Measurements from ENCODE around the gene PGBD1. TPM values are rescaled to one million over a fixed set of nuclear protein-coding genes. Genes with fewer than 3 reads are reported as not detected.

The PGBD1 gene
- total and polyA plus RNA-seq, 4 donors: 0.74 to 3.7 (median 0.97) TPM

- Histone ChIP-seq H3K4me3 (ENCODE audit: low read depth in 1 of 3, low read length in 3 of 3) (no peak overlapping the region), H3K36me3 (ENCODE audit: control insufficient read depth in 4 of 4, insufficient read depth in 3 of 4, low read depth in 1 of 4, low read length in 3 of 4) (peaks cover 0 to 5% (median 2%) of the 10 kb centered on the region in 4 donors), H3K9me3 (ENCODE audit: control insufficient read depth in 4 of 4, low read length in 3 of 4) (peaks cover 3 to 11% (median 5%) of the 10 kb centered on the region in 4 donors), H3K27me3 (ENCODE audit: control insufficient read depth in 4 of 4, insufficient read depth in 4 of 4, low read length in 3 of 4) (no peaks in the 10 kb centered on the region), H3K27ac (ENCODE audit: low read depth in 1 of 2, low read length in 2 of 2) (no peak overlapping the region), H3K9ac (ENCODE audit: low read depth in 1 of 2, low read length in 2 of 2) (no peak overlapping the region), H3K4me1 (ENCODE audit: control insufficient read depth in 4 of 4, insufficient read depth in 4 of 4, low read length in 3 of 4) (peaks cover 1 to 14% (median 4%) of the 10 kb centered on the region in 4 donors)
- 97% methylated on average over 2 of the region's 2 CpGs for WGBS
- no peak for TF ChIP-seq HNF4A (conservative IDR thresholded peaks at IDR 0.05)
- TF ChIP-seq MAX (IDR thresholded peaks at IDR 0.05): no peak
- no peak for DNase-seq (ENCODE audit: low spot score)
These were observed 51.7 kb downstream of the PGBD1 start for GRCh38 chr6:28333047-28333446.

- H3K4me1 ChIP-seq (ENCODE audit: control insufficient read depth in 4 of 4, insufficient read depth in 4 of 4, low read length in 3 of 4): peaks cover 1 to 14% (median 4%) of the 10 kb centered on the region in 4 donors
- DNase-seq (ENCODE audit: low spot score): no peak
- H3K36me3 ChIP-seq (ENCODE audit: control insufficient read depth in 4 of 4, insufficient read depth in 3 of 4, low read depth in 1 of 4, low read length in 3 of 4): peaks cover 0 to 5% (median 2%) of the 10 kb centered on the region in 4 donors
- 96% methylated on average over 1 of the region's 1 CpG for WGBS
- no peak overlapping the region for H3K9ac ChIP-seq (ENCODE audit: low read depth in 1 of 2, low read length in 2 of 2)
- TF ChIP-seq HNF4A (conservative IDR thresholded peaks at IDR 0.05): no peak
- TF ChIP-seq SP1 (IDR thresholded peaks at IDR 0.05): no peak
- no peak for TF ChIP-seq CTCF (IDR thresholded peaks at IDR 0.05; ENCODE audit: low read depth, low read length, missing input control)
- TF ChIP-seq NR2F2 (IDR thresholded peaks at IDR 0.05): no peak
- TF ChIP-seq GABPA (IDR thresholded peaks at IDR 0.05 in 1 of 2, conservative IDR thresholded peaks at IDR 0.05 in 1 of 2): no peak
- no peak overlapping the region for H3K4me3 ChIP-seq (ENCODE audit: low read depth in 1 of 3, low read length in 3 of 3)
- no peak overlapping the region for H3K27ac ChIP-seq (ENCODE audit: low read depth in 1 of 2, low read length in 2 of 2)
- H3K9me3 ChIP-seq (ENCODE audit: control insufficient read depth in 4 of 4, low read length in 3 of 4): peaks cover 3 to 11% (median 5%) of the 10 kb centered on the region in 4 donors
- no peaks in the 10 kb centered on the region for H3K27me3 ChIP-seq (ENCODE audit: control insufficient read depth in 4 of 4, insufficient read depth in 4 of 4, low read length in 3 of 4)
These were observed 52.2 kb downstream of the PGBD1 start for GRCh38 chr6:28333599-28334018.

GRCh38 chr6:28334286-28335039 lies 53.1 kb downstream of the PGBD1 start:
- no peak for DNase-seq (ENCODE audit: low spot score)
- TF ChIP-seq YY1 (IDR thresholded peaks at IDR 0.05): no peak
- no peak for TF ChIP-seq CTCF (IDR thresholded peaks at IDR 0.05; ENCODE audit: low read depth, low read length, missing input control)
- TF ChIP-seq REST (IDR thresholded peaks at IDR 0.05): no peak
- no peak for TF ChIP-seq JUND (IDR thresholded peaks at IDR 0.05)
- no peak for TF ChIP-seq SP1 (IDR thresholded peaks at IDR 0.05)
- TF ChIP-seq GABPA (IDR thresholded peaks at IDR 0.05 in 1 of 2, conservative IDR thresholded peaks at IDR 0.05 in 1 of 2): no peak
- no peak for TF ChIP-seq RXRA (IDR thresholded peaks at IDR 0.05)
- TF ChIP-seq ZBTB33 (IDR thresholded peaks at IDR 0.05): no peak
- no peak for TF ChIP-seq RAD21 (IDR thresholded peaks at IDR 0.05)
- TF ChIP-seq TAF1 (conservative IDR thresholded peaks at IDR 0.05): no peak
- TF ChIP-seq HNF4A (conservative IDR thresholded peaks at IDR 0.05): no peak
- no peak for TF ChIP-seq EGR1 (IDR thresholded peaks at IDR 0.05; ENCODE audit: low read depth in 2 of 2)
- TF ChIP-seq HNF4G (IDR thresholded peaks at IDR 0.05): no peak
- no peak for TF ChIP-seq ATF3 (IDR thresholded peaks at IDR 0.05)

More at GRCh38 chr6:28334286-28335039, 53.1 kb downstream of the PGBD1 start:
- no peak overlapping the region for H3K9ac ChIP-seq (ENCODE audit: low read depth in 1 of 2, low read length in 2 of 2)
- 87% methylated on average over 7 of the region's 7 CpGs for WGBS
- no peaks in the 10 kb centered on the region for H3K27me3 ChIP-seq (ENCODE audit: control insufficient read depth in 4 of 4, insufficient read depth in 4 of 4, low read length in 3 of 4)
- H3K27ac ChIP-seq (ENCODE audit: low read depth in 1 of 2, low read length in 2 of 2): peak overlapping the region; percentile 92 to 97
- H3K9me3 ChIP-seq (ENCODE audit: control insufficient read depth in 4 of 4, low read length in 3 of 4): peaks cover 0 to 4% (median 1%) of the 10 kb centered on the region in 4 donors
- H3K4me1 ChIP-seq (ENCODE audit: control insufficient read depth in 4 of 4, insufficient read depth in 4 of 4, low read length in 3 of 4): peaks cover 1 to 14% (median 4%) of the 10 kb centered on the region in 4 donors
- peaks cover 0 to 3% (median 0%) of the 10 kb centered on the region in 4 donors for H3K36me3 ChIP-seq (ENCODE audit: control insufficient read depth in 4 of 4, insufficient read depth in 3 of 4, low read depth in 1 of 4, low read length in 3 of 4)
- H3K4me3 ChIP-seq (ENCODE audit: low read depth in 1 of 3, low read length in 3 of 3): no peak overlapping the region
